Amniotic epithelial cell (primary cell): ENCODE results near the gene TMEM253.
A peak's percentile ranks its signal among the peaks of the same experiment; 100 is the strongest.

Experiments used
- DNase-seq: peaks from one replicate; pipeline ENCODE4 v3.0.0-alpha.2; 2010; ENCODE audit warnings: low read depth

Gene TMEM253

DNA sequence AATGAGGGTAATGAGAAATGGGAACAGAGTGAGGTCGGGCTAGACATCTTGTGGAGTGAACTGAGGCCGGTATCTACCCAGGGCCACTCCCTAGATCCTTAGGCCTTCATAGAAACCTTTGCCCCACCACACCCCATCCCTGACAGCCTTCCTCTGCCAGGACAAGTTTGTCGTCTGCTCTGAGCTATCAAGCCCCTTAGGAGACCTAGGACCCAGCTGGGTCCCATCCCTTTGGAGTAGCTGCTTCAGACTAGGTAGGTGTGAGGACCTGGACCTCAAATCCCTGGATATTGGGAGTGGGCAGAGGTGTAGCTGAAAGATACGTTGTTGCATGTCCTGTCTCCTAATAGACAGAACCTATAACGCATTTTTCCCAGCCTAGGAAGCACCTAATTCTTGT, at the start of gene TMEM253:
TSS of gene TMEM253 (plus strand) at position 136 of the 400 bp plus-strand sequence. CDS start 278 bp downstream, outside the sequence.
- DNase-seq = no peak

DNA sequence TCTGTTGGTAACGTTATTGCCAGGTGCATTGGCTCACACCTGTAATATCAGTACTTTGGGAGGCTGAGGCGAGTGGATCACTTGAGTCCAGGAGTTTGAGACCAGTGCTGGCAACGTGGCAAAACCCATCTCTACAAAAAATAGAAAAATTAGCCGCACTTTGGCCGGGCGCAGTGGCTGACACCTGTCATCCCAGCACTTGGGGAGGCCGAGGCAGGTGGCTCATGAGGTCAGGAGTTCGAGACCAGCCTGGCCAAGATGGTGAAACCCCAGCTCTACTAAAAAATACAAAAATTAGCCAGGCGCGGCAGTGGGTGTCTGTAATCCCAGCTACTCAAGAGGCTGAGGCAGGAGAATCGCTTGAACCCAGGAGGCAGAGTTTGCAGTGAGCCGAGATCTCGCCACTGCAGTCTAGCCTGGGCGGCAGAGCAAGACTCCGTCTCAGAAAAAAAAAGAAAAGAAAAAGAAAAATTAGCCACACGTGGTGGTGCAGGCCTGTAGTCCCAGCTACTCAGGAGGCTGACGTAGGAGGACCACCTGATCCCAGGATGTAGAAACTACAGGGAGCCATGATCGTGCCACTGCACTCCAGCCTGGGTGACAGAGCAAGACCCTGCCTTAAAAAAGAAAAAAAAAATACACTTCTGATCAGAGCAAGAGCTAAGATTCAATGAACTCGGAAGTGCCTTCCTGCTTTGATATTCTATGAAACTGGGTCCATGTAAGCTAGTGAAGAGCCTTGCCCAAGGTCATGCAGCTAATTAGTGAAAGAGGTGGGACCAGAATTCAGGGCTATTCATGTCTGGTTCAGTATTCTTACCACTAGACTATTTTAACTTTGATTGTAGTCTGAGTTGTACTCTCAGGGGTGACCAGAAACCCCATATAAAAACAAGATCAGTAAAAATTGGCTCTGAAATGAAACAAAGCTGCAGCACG, 47.4 kb upstream of the TMEM253 start:
- no peak for DNase-seq

DNA sequence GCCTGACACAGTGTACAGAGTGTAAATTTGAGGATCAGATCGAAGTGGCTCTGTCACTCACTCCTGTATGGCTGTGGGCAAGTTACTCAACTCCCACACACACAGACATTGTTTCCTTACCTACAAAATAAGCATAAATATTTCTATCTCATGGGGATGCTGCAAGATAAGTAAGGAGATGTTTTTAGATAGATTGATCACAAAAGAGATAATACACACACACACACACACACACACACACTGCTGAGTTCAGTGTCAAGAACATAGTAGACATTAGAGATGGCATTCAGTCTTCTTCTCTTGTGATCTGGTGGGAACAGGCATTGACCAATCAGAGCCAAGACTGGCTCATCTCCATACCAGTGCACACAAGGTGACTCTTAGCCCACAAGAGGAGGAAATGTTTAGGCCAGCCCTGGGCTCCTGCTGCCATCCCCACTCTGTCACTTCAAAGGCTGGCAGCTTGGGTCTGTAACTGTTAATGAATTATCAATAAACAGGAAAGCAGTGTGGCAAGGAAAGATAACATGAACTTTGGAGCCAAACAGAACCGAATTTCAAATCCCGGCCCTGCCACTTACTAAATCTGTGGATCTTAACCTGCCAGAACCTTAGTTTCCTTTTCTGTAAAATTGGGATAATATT, 46.6 kb upstream of the TMEM253 start:
- DNase-seq = no peak

DNA sequence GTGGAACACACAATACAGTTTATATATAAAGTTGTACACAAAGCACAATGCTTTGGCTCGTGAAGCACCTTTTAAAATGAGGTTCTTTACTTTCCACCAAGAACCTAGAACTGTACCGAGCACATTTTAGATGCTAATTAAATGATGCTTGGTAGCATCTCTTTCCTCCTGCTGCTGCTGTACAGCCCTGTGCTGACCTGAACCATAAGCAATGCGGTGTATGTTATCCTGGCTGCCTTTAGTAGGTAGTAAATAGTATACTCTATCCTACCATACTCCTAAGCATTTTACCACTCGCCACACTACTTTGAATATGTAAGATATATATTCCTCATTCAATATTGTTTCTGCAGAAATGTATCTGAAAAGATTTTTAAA, 46.1 kb upstream of the TMEM253 start:
- DNase-seq = no peak

DNA sequence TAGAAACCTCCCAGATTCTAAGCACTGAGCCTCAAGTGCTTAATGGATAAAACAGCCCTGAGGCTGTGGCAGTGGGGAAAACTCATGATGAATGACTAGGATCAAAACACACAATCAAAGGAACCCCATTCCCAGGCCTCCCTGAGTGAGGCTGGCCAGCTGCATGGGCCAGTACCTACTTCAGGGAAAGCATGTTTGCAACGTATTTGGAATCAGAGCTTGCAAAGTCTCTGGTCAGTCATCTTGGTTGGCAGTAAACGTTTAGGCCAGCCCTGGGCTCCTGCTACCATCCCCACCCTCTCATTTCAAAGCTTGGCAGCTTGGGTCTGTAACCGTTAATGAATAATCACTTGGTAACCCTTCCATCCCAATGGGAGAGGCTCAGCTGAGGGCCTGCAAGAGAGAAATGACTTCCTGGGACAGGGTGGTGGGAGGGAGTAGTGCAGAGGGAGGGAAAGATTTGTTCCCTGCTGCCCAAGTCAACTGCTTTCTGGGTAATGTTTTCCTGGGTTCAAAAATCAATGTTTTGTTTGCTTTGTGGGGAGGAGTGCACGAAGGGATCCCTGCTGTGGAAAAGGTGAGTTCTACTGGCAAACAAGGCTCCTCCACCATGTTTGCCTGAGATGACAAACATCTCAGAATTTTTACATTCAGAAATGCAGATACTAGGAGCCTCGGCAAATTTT, 45.3 kb upstream of the TMEM253 start:
- no peak for DNase-seq

DNA sequence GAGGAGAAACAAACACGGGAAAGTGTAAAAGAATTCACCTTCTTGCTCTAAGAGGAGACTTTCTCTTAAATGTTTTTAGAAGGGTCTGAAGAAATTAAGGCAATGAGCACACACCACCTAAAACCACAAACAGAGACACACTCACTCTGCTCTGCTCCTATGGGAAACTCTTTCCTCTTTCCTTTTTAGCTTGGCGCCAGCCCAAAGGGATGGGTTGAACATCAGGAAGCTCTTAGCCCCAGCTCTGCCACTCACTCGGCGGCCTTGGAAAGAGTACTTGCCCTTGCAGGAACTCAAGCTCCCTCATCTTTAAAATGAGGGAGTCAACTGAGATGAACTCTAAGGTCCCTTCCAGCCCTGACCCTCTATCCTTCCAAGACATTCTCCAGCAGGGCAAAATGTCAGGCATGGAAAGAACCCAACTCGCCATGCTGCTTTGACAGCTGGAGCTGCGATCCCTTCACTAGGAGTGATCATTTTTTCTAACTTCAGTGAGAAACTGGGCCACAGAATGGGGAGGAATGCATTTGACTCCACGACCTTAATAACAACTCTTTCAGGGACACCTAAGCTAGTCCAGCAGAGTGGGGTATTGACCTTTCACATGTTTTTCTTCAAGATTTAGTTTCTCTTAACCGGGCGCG, 44.2 kb upstream of the TMEM253 start:
- DNase-seq = no peak

DNA sequence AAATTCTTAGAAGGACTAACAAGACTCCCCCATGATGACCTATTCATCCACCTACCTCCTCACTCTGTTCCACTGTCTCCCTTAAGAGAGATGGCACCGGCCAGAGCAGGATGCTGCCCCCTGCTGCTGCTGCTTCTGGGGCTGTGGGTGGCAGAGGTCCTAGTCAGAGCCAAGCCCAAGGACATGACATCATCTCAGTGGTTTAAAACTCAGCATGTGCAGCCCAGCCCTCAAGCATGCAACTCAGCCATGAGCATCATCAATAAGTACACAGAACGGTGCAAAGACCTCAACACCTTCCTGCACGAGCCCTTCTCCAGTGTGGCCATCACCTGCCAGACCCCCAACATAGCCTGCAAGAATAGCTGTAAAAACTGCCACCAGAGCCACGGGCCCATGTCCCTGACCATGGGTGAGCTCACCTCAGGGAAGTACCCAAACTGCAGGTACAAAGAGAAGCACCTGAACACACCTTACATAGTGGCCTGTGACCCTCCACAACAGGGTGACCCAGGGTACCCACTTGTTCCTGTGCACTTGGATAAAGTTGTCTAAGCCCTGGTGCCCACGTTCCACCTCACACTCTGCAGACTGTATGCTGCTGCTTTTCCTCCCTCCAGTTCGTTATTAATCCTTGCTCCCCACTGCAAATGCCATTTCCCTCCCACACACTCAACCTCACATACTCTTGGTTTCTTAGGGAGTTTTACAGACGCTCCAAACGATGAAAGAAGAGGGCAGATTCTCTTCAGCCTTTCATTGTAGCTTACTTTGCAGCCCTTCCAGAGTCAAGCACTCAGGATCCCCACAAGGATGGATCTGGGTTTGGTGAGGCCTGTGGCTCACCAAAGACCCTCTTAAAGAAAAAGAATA, 42.8 kb upstream of the TMEM253 start, which contains the start of gene RNASE8:
TSS of gene RNASE8 (plus strand) at position 20 of the 873 bp plus-strand sequence. CDS start at position 91, 71 bp downstream.
- DNase-seq = peak; percentile 58

DNA sequence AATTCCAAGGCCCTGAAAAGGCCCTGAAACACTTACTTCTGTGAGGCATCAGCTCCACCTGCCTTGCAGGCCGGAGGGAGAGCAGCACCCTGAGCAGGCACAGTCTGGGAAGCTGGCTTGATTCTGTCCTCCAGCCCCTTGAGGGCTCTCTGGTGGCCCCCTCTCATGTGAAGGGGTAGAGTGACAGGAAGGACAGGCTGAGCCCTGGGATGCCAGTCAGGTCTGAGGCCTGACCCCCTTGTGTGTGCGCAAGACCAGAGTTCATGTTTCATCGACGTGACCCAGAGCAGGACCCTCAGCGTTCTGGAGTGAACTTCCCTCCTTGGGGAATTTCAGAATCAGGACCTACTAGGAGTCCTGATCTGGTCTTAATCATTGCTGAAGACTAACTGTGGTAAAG, 42.0 kb upstream of the TMEM253 start:
- no peak for DNase-seq

DNA sequence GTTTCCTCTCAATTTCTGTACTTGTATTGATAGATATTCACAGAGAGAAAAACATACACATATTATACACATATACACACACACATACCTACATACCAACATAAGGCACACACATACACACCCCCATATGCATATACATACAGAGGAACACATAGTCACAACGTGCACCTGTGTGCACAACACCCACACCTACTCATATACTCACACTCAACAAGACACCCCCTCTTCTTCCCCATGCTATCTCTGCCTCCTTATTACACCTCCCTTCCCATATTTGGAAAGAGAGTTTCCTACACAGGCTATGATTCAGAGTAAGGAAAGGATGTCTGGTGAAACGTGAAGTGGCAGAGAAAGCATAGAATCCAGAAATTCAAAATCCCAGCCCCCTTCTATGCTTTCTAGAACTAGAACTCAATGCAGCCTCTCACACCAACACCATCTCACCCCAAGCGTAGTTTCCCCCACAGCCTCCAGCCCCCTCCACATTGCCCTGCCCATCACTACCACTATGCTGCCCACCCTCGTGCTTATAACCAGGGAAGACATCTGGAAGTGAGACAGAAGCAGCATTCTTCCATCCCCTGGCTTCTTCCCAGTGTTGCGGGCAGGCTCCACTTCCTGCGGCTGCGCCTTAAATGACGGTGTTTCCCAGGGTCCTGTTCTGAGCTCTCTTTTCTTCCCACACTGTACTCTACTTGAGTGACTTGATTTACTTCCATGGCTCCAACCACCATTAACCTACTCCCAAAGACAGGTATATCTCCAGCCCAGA, 40.8 kb upstream of the TMEM253 start:
- no peak for DNase-seq

DNA sequence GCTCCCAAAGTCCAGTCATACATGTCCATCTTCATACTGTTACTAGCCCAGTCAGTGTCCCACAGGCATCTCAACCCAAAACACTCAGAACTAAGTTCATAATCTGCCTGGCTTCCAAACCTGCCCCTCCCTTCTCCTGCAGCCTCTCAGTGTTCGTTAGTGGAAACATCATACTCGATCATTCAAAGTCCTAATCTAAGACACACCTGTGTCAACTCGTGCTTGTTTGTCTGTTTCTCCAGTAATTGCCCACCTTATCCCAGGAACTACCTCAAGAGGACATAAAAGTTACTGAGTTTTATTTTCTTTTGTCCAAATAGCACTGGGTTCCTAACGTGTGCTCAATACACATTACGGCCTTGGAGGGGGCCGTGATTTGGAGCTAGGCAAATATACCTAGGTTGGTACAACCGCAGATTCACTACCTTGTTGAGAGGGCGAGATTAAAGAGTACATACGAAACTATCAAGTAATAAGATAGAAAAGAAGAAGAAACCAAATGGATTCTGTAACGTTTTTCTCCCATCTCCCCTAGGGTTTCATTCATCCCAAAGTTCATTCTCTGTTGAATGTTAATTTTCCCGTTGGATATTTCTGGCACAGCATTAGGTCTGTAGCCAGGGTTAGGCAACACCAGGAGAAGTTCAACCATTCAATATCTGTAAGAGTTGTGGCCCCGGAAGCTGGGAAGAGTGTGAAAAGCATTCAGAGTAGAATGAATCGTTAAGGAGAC, 40.1 kb upstream of the TMEM253 start:
- DNase-seq = no peak

DNA sequence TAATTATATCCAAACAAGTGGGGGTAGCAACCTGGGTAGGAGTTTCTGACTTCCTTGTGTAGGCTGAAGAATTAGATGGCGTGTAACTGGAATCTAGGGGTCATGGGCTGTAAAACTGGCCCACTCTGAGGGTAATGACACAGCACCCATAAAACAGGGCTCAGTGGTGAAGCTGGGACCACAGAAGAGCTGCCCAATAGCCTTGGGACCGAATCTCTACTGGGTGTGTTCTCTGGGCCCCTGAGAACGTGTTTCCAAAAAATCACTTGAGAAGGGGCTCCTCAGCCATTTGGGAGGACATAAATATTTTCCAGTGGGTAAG, 39.6 kb upstream of the TMEM253 start:
- DNase-seq = no peak

DNA sequence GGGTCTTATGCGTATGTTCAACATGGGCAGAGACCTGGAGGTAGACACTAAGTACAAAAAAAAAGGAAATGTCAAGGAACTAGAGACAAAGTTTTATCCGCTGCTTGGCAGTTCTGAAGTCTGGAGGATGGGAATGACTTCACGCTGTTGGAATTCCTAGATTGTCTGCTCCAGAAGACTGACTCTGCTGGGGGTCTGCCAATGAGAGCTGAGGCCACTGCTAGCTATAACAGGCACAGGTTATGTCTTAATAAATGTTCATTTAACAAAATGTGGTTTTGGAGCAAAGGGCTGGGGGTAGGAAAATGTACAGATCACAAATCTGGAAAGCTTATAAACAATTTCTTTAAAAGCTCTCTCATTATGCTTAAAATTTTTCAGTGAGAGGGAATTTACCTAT, 37.4 kb upstream of the TMEM253 start:
- peak; percentile 87 for DNase-seq

DNA sequence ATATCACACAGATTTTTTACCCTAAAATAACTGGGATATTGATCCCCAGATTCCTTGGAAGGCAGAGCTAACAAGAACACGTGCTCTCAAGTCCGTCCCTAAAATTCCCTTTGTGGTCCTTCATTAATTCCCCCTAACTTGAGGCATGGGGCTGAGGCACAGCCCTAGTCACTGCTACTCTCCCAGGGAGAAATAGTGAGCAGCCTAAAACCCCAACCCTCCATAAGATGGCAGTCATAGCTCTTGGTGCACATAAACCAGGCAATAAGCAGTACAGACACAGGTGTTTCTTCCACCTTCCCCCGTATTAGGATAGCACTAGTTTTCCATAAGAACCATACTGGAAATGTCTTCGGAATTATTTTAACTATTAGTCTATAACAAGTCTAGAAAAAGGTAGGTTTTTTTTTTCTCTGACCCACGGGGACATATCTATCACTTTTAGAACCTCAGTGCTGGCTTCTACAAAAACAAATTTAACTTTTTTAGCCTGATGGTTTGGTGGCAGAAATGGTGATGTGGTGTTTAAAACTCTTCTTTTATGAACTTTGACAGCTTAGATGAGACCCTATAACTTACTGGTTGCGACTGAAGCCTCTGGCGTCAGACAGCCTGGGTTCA, 33.9 kb upstream of the TMEM253 start:
- no peak for DNase-seq

DNA sequence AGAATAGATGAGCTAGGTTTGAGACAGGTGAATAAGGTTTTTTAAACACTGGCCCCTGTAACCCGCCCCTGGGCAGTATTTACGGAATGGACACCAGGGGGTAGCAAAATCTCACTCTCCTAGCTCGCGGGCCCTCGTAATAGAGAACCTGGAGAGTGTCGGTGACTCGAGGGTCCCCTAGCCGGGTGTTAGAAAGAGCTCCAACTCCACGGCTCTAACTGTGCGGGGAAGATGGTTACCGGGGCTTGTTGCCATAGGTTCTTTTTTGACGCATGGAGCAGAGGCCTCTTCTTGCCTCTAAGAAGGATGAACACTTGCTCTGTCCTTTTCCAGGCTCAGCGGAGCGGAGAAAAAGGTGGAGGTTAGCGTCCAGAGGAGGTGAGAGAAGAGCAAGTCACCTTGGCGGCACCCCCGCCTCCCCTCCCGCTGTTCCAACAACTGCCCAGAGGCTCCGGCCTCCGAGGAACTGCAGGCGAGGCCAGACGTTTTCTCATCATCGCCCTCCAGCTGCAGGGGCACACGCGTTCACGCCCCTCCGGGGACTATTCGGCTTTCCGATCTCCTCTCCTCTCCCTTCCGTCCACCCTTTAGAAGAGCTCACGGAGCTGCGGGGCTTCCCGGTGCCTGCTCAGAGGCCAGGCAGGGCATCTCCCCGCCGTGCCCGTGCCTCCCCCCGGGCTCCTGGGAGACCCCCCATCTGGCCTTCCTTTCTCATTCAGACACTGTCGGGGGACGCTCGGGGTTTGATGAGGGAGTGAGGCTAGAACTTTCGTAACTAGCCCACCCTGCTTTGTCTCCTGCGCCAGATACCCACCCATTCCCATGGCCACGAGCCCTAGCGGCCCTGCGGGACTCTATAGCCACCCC, 32.1 kb upstream of the TMEM253 start:
- DNase-seq = peak; percentile 39

DNA sequence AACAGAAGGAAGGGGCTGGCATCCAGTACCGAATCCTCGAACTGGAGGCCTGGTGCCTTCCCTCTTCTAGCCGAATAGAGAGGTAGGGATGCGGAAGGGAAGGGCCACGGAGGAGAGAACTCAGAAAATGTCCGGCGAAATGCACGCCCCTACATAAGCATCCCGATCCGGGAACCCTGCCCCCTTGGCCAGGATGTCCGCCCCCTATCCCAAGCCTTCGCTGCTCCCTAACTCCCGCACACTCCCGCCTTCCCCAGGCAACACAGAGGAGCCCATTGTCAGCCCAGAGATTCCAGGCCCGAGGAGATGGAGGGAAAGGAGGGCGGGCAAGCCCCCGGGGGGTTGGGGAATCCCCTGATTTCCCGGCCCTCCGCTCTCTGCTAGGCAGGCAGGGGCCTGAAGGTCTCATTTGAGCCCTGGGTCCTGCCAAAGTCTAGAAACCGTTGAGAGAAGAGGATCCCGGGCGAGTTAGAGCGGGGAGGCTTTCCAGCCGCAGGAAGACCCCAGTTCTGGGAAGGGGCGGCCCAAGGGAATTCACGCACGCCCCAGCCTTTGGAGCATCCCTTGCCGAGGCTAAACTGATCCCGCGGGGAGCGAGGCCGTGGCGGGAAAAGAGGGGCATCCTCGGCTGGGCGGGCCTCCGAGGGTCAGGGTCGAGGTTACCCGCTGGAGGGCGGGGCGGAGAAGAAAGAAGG, 31.3 kb upstream of the TMEM253 start:
- no peak for DNase-seq

DNA sequence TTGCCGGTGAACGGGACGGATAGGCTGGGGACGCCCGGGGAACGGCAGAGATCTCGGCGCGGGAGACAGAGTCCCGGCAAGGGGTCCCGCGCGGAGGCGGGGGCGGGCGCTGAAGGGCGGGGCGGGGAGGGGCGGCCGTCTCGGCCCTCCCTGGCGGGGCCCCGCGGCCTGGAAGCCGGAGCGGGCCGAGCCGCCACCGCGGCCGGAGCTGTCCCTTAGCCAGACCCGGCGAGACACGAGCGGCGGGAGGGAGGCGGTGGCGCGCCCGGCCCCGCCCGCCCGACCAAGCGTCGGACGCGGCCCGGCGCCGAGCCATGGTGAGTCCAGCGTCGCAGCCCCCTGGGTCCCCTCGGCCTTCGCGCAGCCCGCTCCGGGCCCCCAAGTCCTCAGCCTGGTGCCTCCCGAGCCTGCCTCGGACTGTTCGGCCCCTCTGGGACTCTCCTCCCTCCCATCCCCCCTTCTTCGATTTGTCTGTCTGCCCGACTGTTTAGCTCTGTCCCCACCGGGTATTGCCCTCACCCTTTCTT, 30.7 kb upstream of the TMEM253 start, which contains the start of gene ARHGEF40:
TSS of gene ARHGEF40 (plus strand) at position 222 of the 527 bp plus-strand sequence. CDS start at position 315, 93 bp downstream.
- DNase-seq = no peak

DNA sequence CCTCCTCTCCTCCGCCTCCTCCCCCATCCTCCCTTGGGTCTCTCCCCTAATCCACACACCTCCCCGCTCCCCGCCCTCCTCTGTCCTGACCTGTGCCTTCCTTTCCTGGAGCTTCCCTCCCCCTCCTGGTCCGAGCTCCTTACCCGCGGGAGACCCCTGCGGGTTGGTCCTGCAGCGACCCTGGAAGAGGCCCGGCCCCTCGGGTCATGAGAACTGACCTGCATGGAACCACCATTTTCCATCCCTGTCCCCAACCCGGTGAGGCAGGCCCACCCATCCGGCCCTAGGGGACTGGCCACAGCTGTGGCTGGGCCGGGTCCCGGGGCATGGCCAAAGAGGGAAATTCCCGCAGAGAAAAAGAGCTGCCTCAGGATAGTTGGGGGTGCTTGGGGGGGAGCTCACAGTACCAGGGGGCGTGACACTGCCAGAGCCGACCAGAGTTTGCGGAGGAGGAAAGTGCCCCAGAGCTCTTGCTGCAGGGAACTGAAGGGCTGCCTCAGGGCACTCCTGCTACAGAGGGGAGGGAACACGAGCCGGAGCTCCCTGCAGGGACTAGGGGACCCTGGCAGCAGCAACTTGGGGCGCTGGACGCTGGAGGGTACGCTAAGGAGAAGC, 30.1 kb upstream of the TMEM253 start:
- DNase-seq = peak; percentile 41
